Liver (tissue), 9 donors: ENCODE data around the gene ERC2. TPM values are rescaled to one million over a fixed set of nuclear protein-coding genes. Genes with fewer than 3 reads are reported as not detected.

ENCODE experiments used
- DNase-seq: peaks from one replicate; pipeline ENCODE4 v3.0.0-alpha.2; 2017; ENCODE audit warnings: low spot score
- H3K27ac ChIP-seq, 2 donors: one replicate each; pipeline ENCODE4 v1.7.0; 2013; ENCODE audit warnings: inconsistent platforms in 2 of 2, low read length in 2 of 2, control low read depth in 1 of 2, low read depth in 1 of 2, mild to moderate bottlenecking in 1 of 2
- H3K27me3 ChIP-seq, 4 donors: one replicate each; pipeline versions ENCODE4 v1.6.1 to v1.7.0; 2013; ENCODE audit warnings: low read length in 3 of 4, inconsistent platforms in 1 of 4, mild to moderate bottlenecking in 1 of 4, moderate library complexity in 1 of 4; ENCODE audit not compliant: control insufficient read depth in 4 of 4, insufficient read depth in 4 of 4
- H3K36me3 ChIP-seq, 4 donors: one replicate each; pipeline versions ENCODE4 v1.6.1 to v1.7.0; 2013; ENCODE audit warnings: low read length in 3 of 4, mild to moderate bottlenecking in 3 of 4, low read depth in 1 of 4, moderate library complexity in 1 of 4; ENCODE audit not compliant: control insufficient read depth in 4 of 4, insufficient read depth in 3 of 4
- H3K4me1 ChIP-seq, 4 donors: one replicate each; pipeline versions ENCODE4 v1.6.1 to v1.7.0; 2013; ENCODE audit warnings: low read length in 3 of 4, mild to moderate bottlenecking in 3 of 4, moderate library complexity in 1 of 4; ENCODE audit not compliant: control insufficient read depth in 4 of 4, insufficient read depth in 4 of 4
- H3K4me3 ChIP-seq, 3 donors: one replicate each; pipeline versions ENCODE4 v1.6.1 to v1.7.0; 2013; ENCODE audit warnings: low read length in 3 of 3, control low read depth in 1 of 3, low read depth in 1 of 3, mild to moderate bottlenecking in 1 of 3
- H3K9ac ChIP-seq, 2 donors: one replicate each; pipeline ENCODE4 v1.7.0; 2013; ENCODE audit warnings: low read length in 2 of 2, mild to moderate bottlenecking in 2 of 2, moderate library complexity in 2 of 2, control low read depth in 1 of 2, low read depth in 1 of 2
- H3K9me3 ChIP-seq, 4 donors: one replicate each; pipeline versions ENCODE4 v1.6.1 to v1.7.0; 2013; ENCODE audit warnings: low read length in 3 of 4; ENCODE audit not compliant: control insufficient read depth in 4 of 4
- ATF3 ChIP-seq: IDR thresholded peaks from 2 replicates; pipeline ENCODE4 v1.6.1; 2016; ENCODE audit warnings: antibody characterized with exemption
- CTCF ChIP-seq: fragments of 150-350 bp; IDR thresholded peaks from 2 replicates; pipeline ENCODE4 v1.5.1; 2017; ENCODE audit warnings: improper control_type of control experiment, low read depth, low read length; ENCODE audit not compliant: missing input control
- EGR1 ChIP-seq, 2 donors: IDR thresholded peaks; 2 replicates each; pipeline ENCODE4 v1.6.1; 2016 to 2018; ENCODE audit warnings: antibody characterized with exemption in 2 of 2, low read depth in 2 of 2
- FOXA1 ChIP-seq: IDR thresholded peaks from 2 replicates; pipeline ENCODE4 v1.6.1; 2016; ENCODE audit warnings: antibody characterized with exemption
- GABPA ChIP-seq, 2 donors: IDR thresholded peaks in 1 of 2; conservative IDR thresholded peaks in 1 of 2; 2 replicates each; pipeline ENCODE4 v1.6.1; 2016; ENCODE audit warnings: antibody characterized with exemption in 2 of 2, mild to moderate bottlenecking in 1 of 2, moderate library complexity in 1 of 2
- HNF4A ChIP-seq, 2 donors: conservative IDR thresholded peaks; 2 replicates each; pipeline ENCODE4 v1.6.1; 2016; ENCODE audit warnings: antibody characterized with exemption in 2 of 2, mild to moderate bottlenecking in 2 of 2
- HNF4G ChIP-seq: IDR thresholded peaks from 2 replicates; pipeline ENCODE4 v1.6.1; 2016; ENCODE audit warnings: antibody characterized with exemption
- JUND ChIP-seq, 2 donors: IDR thresholded peaks; 2 replicates each; pipeline ENCODE4 v1.6.1; 2016; ENCODE audit warnings: antibody characterized with exemption in 2 of 2
- NR2F2 ChIP-seq: IDR thresholded peaks from 2 replicates; pipeline ENCODE4 v1.6.1; 2016; ENCODE audit warnings: antibody characterized with exemption
- RAD21 ChIP-seq, 2 donors: IDR thresholded peaks; 2 replicates each; pipeline ENCODE4 v1.6.1; 2016; ENCODE audit warnings: antibody characterized with exemption in 2 of 2, mild to moderate bottlenecking in 2 of 2
- RXRA ChIP-seq, 2 donors: IDR thresholded peaks; 2 replicates each; pipeline ENCODE4 v1.6.1; 2017 to 2018; ENCODE audit warnings: antibody characterized with exemption in 2 of 2, mild to moderate bottlenecking in 1 of 2
- SP1 ChIP-seq: IDR thresholded peaks from 2 replicates; pipeline ENCODE4 v1.6.1; 2018; ENCODE audit warnings: antibody characterized with exemption, mild to moderate bottlenecking
- TAF1 ChIP-seq: conservative IDR thresholded peaks from 2 replicates; pipeline ENCODE4 v1.6.1; 2016; ENCODE audit warnings: antibody characterized with exemption, mild to moderate bottlenecking
- WGBS: extraction: QIAGEN DNeasy Blood & Tissue Kit; methylation state at CpG from one replicate; pipeline ENCODE4 v1.1.7; 2013; 5-methylcytosine and 5-hydroxymethylcytosine counted together
- polyA plus RNA-seq, 2 donors: library from polyadenylated mRNA; stranded (reverse) in 1 of 2; unstranded in 1 of 2; fragments of 200-250 nt in 1 of 2; fragments of >200 nt in 1 of 2; fragmentation: Nextera tagmentation in 1 of 2; extraction: Ambion mirVana in 1 of 2; gene quantifications; one replicate each; pipeline versions ENCODE4 v1.2.1 to v1.2.3, GENCODE V29; 2013 to 2015
- total RNA-seq, 2 donors: library from RNA; depleted of rRNA; stranded (reverse); fragments of >200 nt; gene quantifications; one replicate each; pipeline ENCODE4 v1.2.3, GENCODE V29; 2014
- TF ChIP-seq, protein P1 (sequence below): IDR thresholded peaks from 2 replicates; pipeline ENCODE4 v1.6.1; 2016; ENCODE audit warnings: antibody characterized with exemption, mild to moderate bottlenecking
- TF ChIP-seq, protein P2 (sequence below): IDR thresholded peaks from 2 replicates; pipeline ENCODE4 v1.6.1; 2016; ENCODE audit warnings: antibody characterized with exemption
- donor health status: healthy.
- donor health status: healthy.
- donor health status: healthy.
- donor health status: healthy.
- donor health status: healthy.

The ERC2 gene
- total and polyA plus RNA-seq, 4 donors = 0.14 to 0.25 TPM; not detected in 2

- Histone ChIP-seq H3K4me3 (no peak overlapping the region), H3K27ac (no peak overlapping the region), H3K36me3 (no peaks in the 10 kb centered on the region), H3K9ac (no peak overlapping the region), H3K9me3 (no peaks in the 10 kb centered on the region), H3K4me1 (peaks cover under 1 to 5% (median 4%) of the 10 kb centered on the region in 4 donors), H3K27me3 (no peaks in the 10 kb centered on the region)
- TF ChIP-seq CTCF = no peak
- TF ChIP-seq GABPA (IDR thresholded peaks at IDR 0.05 in 1 of 2, conservative IDR thresholded peaks at IDR 0.05 in 1 of 2) = no peak
- TF ChIP-seq EGR1 (IDR thresholded peaks at IDR 0.05; ENCODE audit: low read depth in 2 of 2) = no peak
- TF ChIP-seq NR2F2 = no peak
- TF ChIP-seq TAF1 = no peak
- no peak for TF ChIP-seq HNF4G
- no peak for TF ChIP-seq HNF4A (conservative IDR thresholded peaks at IDR 0.05)
- no peak for TF ChIP-seq RXRA (IDR thresholded peaks at IDR 0.05)
- TF ChIP-seq, protein P1, sequence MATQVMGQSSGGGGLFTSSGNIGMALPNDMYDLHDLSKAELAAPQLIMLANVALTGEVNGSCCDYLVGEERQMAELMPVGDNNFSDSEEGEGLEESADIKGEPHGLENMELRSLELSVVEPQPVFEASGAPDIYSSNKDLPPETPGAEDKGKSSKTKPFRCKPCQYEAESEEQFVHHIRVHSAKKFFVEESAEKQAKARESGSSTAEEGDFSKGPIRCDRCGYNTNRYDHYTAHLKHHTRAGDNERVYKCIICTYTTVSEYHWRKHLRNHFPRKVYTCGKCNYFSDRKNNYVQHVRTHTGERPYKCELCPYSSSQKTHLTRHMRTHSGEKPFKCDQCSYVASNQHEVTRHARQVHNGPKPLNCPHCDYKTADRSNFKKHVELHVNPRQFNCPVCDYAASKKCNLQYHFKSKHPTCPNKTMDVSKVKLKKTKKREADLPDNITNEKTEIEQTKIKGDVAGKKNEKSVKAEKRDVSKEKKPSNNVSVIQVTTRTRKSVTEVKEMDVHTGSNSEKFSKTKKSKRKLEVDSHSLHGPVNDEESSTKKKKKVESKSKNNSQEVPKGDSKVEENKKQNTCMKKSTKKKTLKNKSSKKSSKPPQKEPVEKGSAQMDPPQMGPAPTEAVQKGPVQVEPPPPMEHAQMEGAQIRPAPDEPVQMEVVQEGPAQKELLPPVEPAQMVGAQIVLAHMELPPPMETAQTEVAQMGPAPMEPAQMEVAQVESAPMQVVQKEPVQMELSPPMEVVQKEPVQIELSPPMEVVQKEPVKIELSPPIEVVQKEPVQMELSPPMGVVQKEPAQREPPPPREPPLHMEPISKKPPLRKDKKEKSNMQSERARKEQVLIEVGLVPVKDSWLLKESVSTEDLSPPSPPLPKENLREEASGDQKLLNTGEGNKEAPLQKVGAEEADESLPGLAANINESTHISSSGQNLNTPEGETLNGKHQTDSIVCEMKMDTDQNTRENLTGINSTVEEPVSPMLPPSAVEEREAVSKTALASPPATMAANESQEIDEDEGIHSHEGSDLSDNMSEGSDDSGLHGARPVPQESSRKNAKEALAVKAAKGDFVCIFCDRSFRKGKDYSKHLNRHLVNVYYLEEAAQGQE = no peak
- TF ChIP-seq, protein P2, sequence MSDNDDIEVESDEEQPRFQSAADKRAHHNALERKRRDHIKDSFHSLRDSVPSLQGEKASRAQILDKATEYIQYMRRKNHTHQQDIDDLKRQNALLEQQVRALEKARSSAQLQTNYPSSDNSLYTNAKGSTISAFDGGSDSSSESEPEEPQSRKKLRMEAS = no peak
- no peak for TF ChIP-seq FOXA1
- TF ChIP-seq ATF3 = no peak
- DNase-seq = no peak
- 90% methylated on average over 12 of the region's 12 CpGs for WGBS
These were observed 925.1 kb downstream of the ERC2 start for GRCh38 chr3:55543181-55543614.

- Histone ChIP-seq H3K27ac (no peak overlapping the region), H3K4me3 (no peak overlapping the region), H3K27me3 (no peaks in the 10 kb centered on the region), H3K9me3 (no peaks in the 10 kb centered on the region), H3K9ac (no peak overlapping the region), H3K4me1 (peaks cover 2 to 16% (median 13%) of the 10 kb centered on the region in 4 donors), H3K36me3 (no peaks in the 10 kb centered on the region)
- WGBS = 65% methylated on average over 2 of the region's 2 CpGs
- TF ChIP-seq JUND (IDR thresholded peaks at IDR 0.05) (no peak), EGR1 (IDR thresholded peaks at IDR 0.05; ENCODE audit: low read depth in 2 of 2) (no peak), RAD21 (IDR thresholded peaks at IDR 0.05) (no peak), TAF1 (no peak), NR2F2 (no peak), HNF4A (conservative IDR thresholded peaks at IDR 0.05) (no peak), SP1 (no peak)
- DNase-seq = no peak
These were observed 926.8 kb downstream of the ERC2 start for GRCh38 chr3:55541456-55541855.
